WTC11 (cell line): ENCODE results near the gene XPR1. TPM values are rescaled to one million over a fixed set of nuclear protein-coding genes. Genes with fewer than 3 reads are reported as not detected.

Source experiments
- ATAC-seq: fragments of 200-7000 bp; cut with Tn5 transposase; 2 replicates; pipeline ENCODE4 v1.10.0; 2021; ENCODE audit warnings: mild to moderate bottlenecking, moderate library complexity
- CTCF ChIA-PET: fragments of 300-600 bp; sonication (Branson Sonifier 250); formaldehyde crosslinking; loops from one replicate; lab custom pipeline; 2021; ENCODE audit warnings: antibody characterized with exemption; lab: Charles Lee
- POLR2A ChIA-PET: fragments of 350-600 bp; sonication (Branson Sonifier 250); formaldehyde crosslinking; loops from one replicate; lab custom pipeline; 2021; ENCODE audit warnings: antibody characterized with exemption; lab: Charles Lee
- DNase-seq: peaks from one replicate; pipeline ENCODE4 v3.0.0; 2021; ENCODE audit warnings: low spot score
- H3K27ac Mint-ChIP-seq: 2 replicates; pipeline ENCODE4 v1.8.0; 2021; ENCODE audit warnings: mixed read lengths
- H3K27me3 Mint-ChIP-seq: 2 replicates; pipeline ENCODE4 v1.8.0; 2021; ENCODE audit warnings: low read depth, mild to moderate bottlenecking, moderate library complexity, mixed read lengths
- H3K36me3 Mint-ChIP-seq: 2 replicates; pipeline ENCODE4 v1.8.0; 2021; ENCODE audit warnings: mixed read lengths
- H3K4me1 Mint-ChIP-seq: 2 replicates; pipeline ENCODE4 v1.8.0; 2022; ENCODE audit warnings: mixed read lengths
- H3K4me3 Mint-ChIP-seq: 2 replicates; pipeline ENCODE4 v1.8.0; 2021; ENCODE audit warnings: mild to moderate bottlenecking, moderate library complexity, mixed read lengths
- H3K9me3 Mint-ChIP-seq: 2 replicates; pipeline ENCODE4 v1.8.0; 2021; ENCODE audit warnings: mixed read lengths
- ATF1 ChIP-seq: sonication (generic); formaldehyde crosslinking; IDR thresholded peaks from 2 replicates; pipeline ENCODE4 v1.8.1; 2023; ENCODE audit warnings: mild to moderate bottlenecking, moderate library complexity, missing genetic modification reagents
- ATF2 ChIP-seq: sonication (generic); formaldehyde crosslinking; IDR thresholded peaks from 2 replicates; pipeline ENCODE4 v1.8.1; 2022; ENCODE audit warnings: low read depth, missing genetic modification reagents, borderline replicate concordance
- ATF6 ChIP-seq: sonication (generic); formaldehyde crosslinking; IDR thresholded peaks from 2 replicates; pipeline ENCODE4 v1.8.1; 2023; ENCODE audit warnings: mild to moderate bottlenecking, missing genetic modification reagents
- E2F1 ChIP-seq: sonication (generic); formaldehyde crosslinking; IDR thresholded peaks from 2 replicates; pipeline ENCODE4 v1.8.0; 2022; ENCODE audit warnings: mild to moderate bottlenecking, missing genetic modification reagents
- ELF4 ChIP-seq: sonication (generic); formaldehyde crosslinking; IDR thresholded peaks from 2 replicates; pipeline ENCODE4 v1.8.1; 2022; ENCODE audit warnings: low read depth, mild to moderate bottlenecking, moderate library complexity, missing genetic modification reagents
- ETV6 ChIP-seq: sonication (generic); formaldehyde crosslinking; IDR thresholded peaks from 2 replicates; pipeline ENCODE4 v1.8.1; 2022; ENCODE audit warnings: mild to moderate bottlenecking, missing genetic modification reagents
- FOXJ3 ChIP-seq: sonication (generic); formaldehyde crosslinking; IDR thresholded peaks from 2 replicates; pipeline ENCODE4 v1.9.0; 2021; ENCODE audit warnings: missing genetic modification reagents, mild to moderate bottlenecking, borderline replicate concordance
- FOXP4 ChIP-seq: sonication (generic); formaldehyde crosslinking; IDR thresholded peaks from 2 replicates; pipeline ENCODE4 v1.8.0; 2022; ENCODE audit warnings: mild to moderate bottlenecking, missing genetic modification reagents
- IRF1 ChIP-seq: sonication (generic); formaldehyde crosslinking; IDR thresholded peaks from 2 replicates; pipeline ENCODE4 v1.8.0; 2023; ENCODE audit warnings: missing genetic modification reagents
- JUN ChIP-seq: sonication (generic); formaldehyde crosslinking; IDR thresholded peaks from 2 replicates; pipeline ENCODE4 v1.8.0; 2023; ENCODE audit warnings: mild to moderate bottlenecking, missing genetic modification reagents
- MAX ChIP-seq: sonication (generic); formaldehyde crosslinking; IDR thresholded peaks from 2 replicates; pipeline ENCODE4 v1.8.0; 2022; ENCODE audit warnings: mild to moderate bottlenecking, missing genetic modification reagents
- NFATC4 ChIP-seq: fragments of 250-450 bp; sonication (Bioruptor Pico); IDR thresholded peaks from 2 replicates; pipeline ENCODE4 v1.9.0; 2021; ENCODE audit warnings: mild to moderate bottlenecking
- NFE2L1 ChIP-seq: sonication (generic); formaldehyde crosslinking; IDR thresholded peaks from 2 replicates; pipeline ENCODE4 v1.8.1; 2023; ENCODE audit warnings: missing genetic modification reagents
- SMAD3 ChIP-seq: sonication (generic); formaldehyde crosslinking; IDR thresholded peaks from 2 replicates; pipeline ENCODE4 v1.8.0; 2022; ENCODE audit warnings: missing genetic modification reagents, mild to moderate bottlenecking, borderline replicate concordance
- SOX15 ChIP-seq: fragments of 250-450 bp; sonication (Bioruptor Pico); IDR thresholded peaks from 2 replicates; pipeline ENCODE4 v1.9.0; 2021; ENCODE audit warnings: mild to moderate bottlenecking
- TEAD4 ChIP-seq: sonication (generic); formaldehyde crosslinking; IDR thresholded peaks from 2 replicates; pipeline ENCODE4 v1.8.0; 2022; ENCODE audit warnings: mild to moderate bottlenecking, missing genetic modification reagents
- ZNF281 ChIP-seq: sonication (generic); formaldehyde crosslinking; IDR thresholded peaks from 2 replicates; pipeline ENCODE4 v1.8.0; 2023; ENCODE audit warnings: mild to moderate bottlenecking, missing genetic modification reagents
- ZNF396 ChIP-seq: fragments of 250-450 bp; sonication (Bioruptor Pico); IDR thresholded peaks from 2 replicates; pipeline ENCODE4 v1.8.0; 2021; ENCODE audit warnings: mild to moderate bottlenecking, moderate library complexity, borderline replicate concordance
- ZNF416 ChIP-seq: fragments of 250-450 bp; sonication (Bioruptor Pico); IDR thresholded peaks from 2 replicates; pipeline ENCODE4 v1.9.0; 2021; ENCODE audit warnings: mild to moderate bottlenecking, inconsistent platforms
- total RNA-seq: library from RNA; stranded (reverse); gene quantifications from 3 replicates; pipeline ENCODE4 v1.2.3, GENCODE V29; 2021

Gene XPR1
- total RNA-seq, 1 experiment from 2014 or later: 34.6 TPM

- POLR2A ChIA-PET: no interaction called here
- Mint-ChIP-seq H3K27ac (peak overlapping the region; percentile 30; the same call in 1 of the 2 replicates), H3K4me1 (peaks cover 16% of the 10 kb centered on the region), H3K4me3 (no peak overlapping the region), H3K36me3 (no peaks in the 10 kb centered on the region), H3K27me3 (no peaks in the 10 kb centered on the region), H3K9me3 (no peaks in the 10 kb centered on the region)
- ATAC-seq (peak; percentile 12; the same call in 1 of the 2 replicates), DNase-seq (no peak)
- CTCF ChIA-PET: no interaction called here
- TF ChIP-seq ZNF416 (CRISPR knock-in tag) (no peak), SMAD3 (no peak)
- TF ChIP-seq, all 79 proteins: peak for 0
Observed at GRCh38 chr1:180933141-180933540, 301.3 kb downstream of the XPR1 start.

- TF ChIP-seq TEAD4 (CRISPR knock-in tag) (no peak), ZNF396 (CRISPR knock-in tag) (no peak), ETV6 (no peak), E2F1 (CRISPR knock-in tag) (no peak), FOXJ3 (CRISPR knock-in tag) (no peak), IRF1 (CRISPR knock-in tag) (no peak), FOXP4 (CRISPR knock-in tag) (no peak)
- Mint-ChIP-seq H3K27me3 (no peaks in the 10 kb centered on the region; the same call in 1 of the 2 replicates), H3K9me3 (no peaks in the 10 kb centered on the region), H3K27ac (no peak overlapping the region), H3K4me3 (no peak overlapping the region), H3K36me3 (no peaks in the 10 kb centered on the region), H3K4me1 (peaks cover 9% of the 10 kb centered on the region)
- CTCF ChIA-PET: no interaction called here
- no peak for DNase-seq
- ATAC-seq: no peak
- POLR2A ChIA-PET: no interaction called here
Observed at GRCh38 chr1:180934563-180934962, 302.7 kb downstream of the XPR1 start.

GRCh38 chr1:180935326-180936109 lies 303.7 kb downstream of the XPR1 start:
- POLR2A ChIA-PET: no interaction called here
- Mint-ChIP-seq H3K4me1 (peaks cover 9% of the 10 kb centered on the region), H3K27ac (no peak overlapping the region), H3K4me3 (no peak overlapping the region), H3K27me3 (peaks cover 4% of the 10 kb centered on the region), H3K9me3 (no peaks in the 10 kb centered on the region), H3K36me3 (no peaks in the 10 kb centered on the region)
- ATAC-seq (peak; percentile 62), DNase-seq (no peak)
- CTCF ChIA-PET: interaction anchor here (1.3 to 1.4 kb wide), 3 partner anchors 15 to 54 kb away, joined by 4 to 7 read pairs (median 5); no protein-coding TSS in a partner anchor
- TF ChIP-seq ELF4 (CRISPR knock-in tag) (no peak), ETV6 (no peak), ZNF281 (no peak), NFE2L1 (CRISPR knock-in tag) (no peak), SOX15 (CRISPR knock-in tag) (no peak), SMAD3 (no peak), ATF2 (CRISPR knock-in tag) (no peak), NFATC4 (CRISPR knock-in tag) (no peak), ATF1 (CRISPR knock-in tag) (no peak), E2F1 (CRISPR knock-in tag) (no peak), MAX (CRISPR knock-in tag) (no peak), JUN (CRISPR knock-in tag) (no peak), ATF6 (CRISPR knock-in tag) (no peak)
